Measurements from ENCODE around the gene WFDC2. TPM values are rescaled to one million over a fixed set of nuclear protein-coding genes. Genes with fewer than 3 reads are reported as not detected.

The WFDC2 gene
- total and polyA plus RNA-seq, 2 experiments from 2014 or later, result not detected

DNA sequence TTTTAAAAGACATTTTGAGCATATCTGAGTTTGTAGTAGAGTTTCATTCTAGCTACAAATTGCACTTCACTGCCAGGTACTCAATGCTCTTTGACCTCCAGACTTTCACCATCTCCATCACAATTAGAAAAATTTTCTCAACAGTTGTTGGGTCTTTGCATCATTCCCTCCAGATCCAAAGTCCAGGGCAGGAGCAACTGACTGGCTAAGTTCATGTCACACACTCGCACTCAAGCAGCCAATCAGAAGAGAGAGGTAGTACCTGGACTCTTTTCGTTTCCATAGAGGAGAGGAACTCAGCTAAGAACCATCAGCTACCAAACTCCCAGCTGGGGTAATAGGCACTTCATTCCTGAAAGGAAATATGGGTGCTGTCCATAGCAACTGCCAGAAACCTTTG is 36.8 kb downstream of the WFDC2 start:
- no peaks in the 10 kb centered on the region for H3K79me2 ChIP-seq (ENCODE audit: insufficient read depth)
- no peak overlapping the region for H3K27ac ChIP-seq
- no peak overlapping the region for H2AFZ ChIP-seq
- H3K9me3 ChIP-seq (ENCODE audit: low read depth), result no peaks in the 10 kb centered on the region
- no peaks in the 10 kb centered on the region for H4K20me1 ChIP-seq (ENCODE audit: insufficient read depth)
- no peaks in the 10 kb centered on the region for H3K4me1 ChIP-seq (ENCODE audit: insufficient read depth)
- 73 to 81% methylated on average over 2 of the region's 2 CpGs for WGBS, 2 experiments (ENCODE audit: low coverage in 1 of 2, low lambda C conversion rate in 2 of 2, missing lambda C conversion rate in 2 of 2)
- H3K4me3 ChIP-seq, result no peak overlapping the region
- no peak overlapping the region for H3K4me2 ChIP-seq (ENCODE audit: unreplicated experiment)
- in situ Hi-C loops (cut with MboI), result no loop called here
- no peaks in the 10 kb centered on the region for H3K36me3 ChIP-seq (ENCODE audit: low read depth)
- TF ChIP-seq EZH2 (IDR thresholded peaks at IDR 0.05; ENCODE audit: insufficient read depth, poor library complexity, severe bottlenecking), result no peak
- H3K9ac ChIP-seq, result no peak overlapping the region
- H3K27me3 ChIP-seq (replicated peaks; ENCODE audit: insufficient read depth), result peaks cover 15% of the 10 kb centered on the region; the same call in 1 of the 2 replicates
- H3F3A ChIP-seq (ENCODE audit: insufficient read depth), result no peaks in the 10 kb centered on the region
- DNase-seq, result no peak
- H3K9me2 ChIP-seq (ENCODE audit: insufficient read depth), result no peaks in the 10 kb centered on the region

DNA sequence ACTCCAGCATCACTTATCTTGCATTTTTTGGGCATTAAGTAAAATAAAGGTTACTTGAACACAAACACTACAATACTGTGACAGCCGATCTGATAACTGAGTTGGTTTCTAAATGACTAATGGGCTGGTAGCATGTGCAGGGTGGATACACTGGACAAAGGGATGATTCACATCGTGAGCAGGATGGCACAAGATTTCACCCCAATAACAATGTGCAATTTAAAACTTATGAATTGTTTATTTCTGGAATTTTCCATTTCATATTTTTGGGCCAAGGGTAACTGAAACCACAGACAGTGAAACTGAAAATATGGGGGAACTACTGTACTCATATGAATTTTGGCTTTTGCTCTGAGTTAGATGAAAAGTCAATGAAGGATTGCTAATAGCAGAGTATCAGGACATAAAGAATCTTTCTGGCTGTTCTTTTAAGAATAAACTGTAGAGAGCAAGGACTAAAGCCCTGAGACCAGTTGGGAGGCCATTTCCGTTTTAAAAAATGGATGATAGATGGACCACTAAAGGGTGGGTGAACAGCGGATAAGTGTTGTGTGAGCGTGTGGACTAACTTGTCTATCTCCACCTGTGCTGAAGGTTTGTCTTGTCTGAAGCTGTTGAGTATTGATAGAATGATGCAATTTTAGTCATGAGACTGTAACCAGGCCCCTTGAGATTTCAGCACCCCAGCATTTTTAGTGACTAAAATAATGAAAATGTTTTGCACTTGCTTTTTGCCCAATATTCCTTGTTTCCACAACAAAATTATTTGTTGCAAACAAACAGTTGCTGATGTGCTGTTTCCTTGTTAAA is 37.7 kb downstream of the WFDC2 start:
- no peaks in the 10 kb centered on the region for H3K9me3 ChIP-seq (ENCODE audit: low read depth)
- WGBS, 2 experiments (ENCODE audit: low coverage in 1 of 2, low lambda C conversion rate in 2 of 2, missing lambda C conversion rate in 2 of 2), result 58 to 60% methylated on average over 5 of the region's 5 CpGs
- H3K4me1 ChIP-seq (ENCODE audit: insufficient read depth), result no peaks in the 10 kb centered on the region
- no peaks in the 10 kb centered on the region for H3K36me3 ChIP-seq (ENCODE audit: low read depth)
- TF ChIP-seq EZH2 (IDR thresholded peaks at IDR 0.05; ENCODE audit: insufficient read depth, poor library complexity, severe bottlenecking), result no peak
- no peak for TF ChIP-seq EZH2phosphoT487 (IDR thresholded peaks at IDR 0.05; ENCODE audit: insufficient read depth, low read depth)
- H3K4me2 ChIP-seq (ENCODE audit: unreplicated experiment), result no peak overlapping the region
- no peak overlapping the region for H3K27ac ChIP-seq
- DNase-seq, result peak; percentile 29
- H3K79me2 ChIP-seq (ENCODE audit: insufficient read depth), result no peaks in the 10 kb centered on the region
- in situ Hi-C loops (cut with MboI), result no loop called here
- no peak overlapping the region for H2AFZ ChIP-seq
- H3F3A ChIP-seq (ENCODE audit: insufficient read depth), result no peaks in the 10 kb centered on the region
- no peak overlapping the region for H3K9ac ChIP-seq
- H3K9me2 ChIP-seq (ENCODE audit: insufficient read depth), result no peaks in the 10 kb centered on the region
- H3K27me3 ChIP-seq (replicated peaks; ENCODE audit: insufficient read depth), result peaks cover 11% of the 10 kb centered on the region; the same call in 1 of the 2 replicates
- H3K4me3 ChIP-seq, result no peak overlapping the region
- H4K20me1 ChIP-seq (ENCODE audit: insufficient read depth), result no peaks in the 10 kb centered on the region

GRCh38 chr20:45508068-45508886 is 38.7 kb downstream of the WFDC2 start:
- H3K27ac ChIP-seq, result no peak overlapping the region
- 39 to 47% methylated on average over 7 of the region's 7 CpGs for WGBS, 2 experiments (ENCODE audit: low coverage in 1 of 2, low lambda C conversion rate in 2 of 2, missing lambda C conversion rate in 2 of 2)
- H3K4me2 ChIP-seq (ENCODE audit: unreplicated experiment), result no peak overlapping the region
- H4K20me1 ChIP-seq (ENCODE audit: insufficient read depth), result no peaks in the 10 kb centered on the region
- H3F3A ChIP-seq (ENCODE audit: insufficient read depth), result no peaks in the 10 kb centered on the region
- DNase-seq, result no peak
- no peaks in the 10 kb centered on the region for H3K36me3 ChIP-seq (ENCODE audit: low read depth)
- no peaks in the 10 kb centered on the region for H3K4me1 ChIP-seq (ENCODE audit: insufficient read depth)
- in situ Hi-C loops (cut with MboI), result no loop called here
- H3K27me3 ChIP-seq (replicated peaks; ENCODE audit: insufficient read depth), result peaks cover 5% of the 10 kb centered on the region; the same call in 1 of the 2 replicates
- no peaks in the 10 kb centered on the region for H3K9me2 ChIP-seq (ENCODE audit: insufficient read depth)
- no peaks in the 10 kb centered on the region for H3K79me2 ChIP-seq (ENCODE audit: insufficient read depth)
- no peaks in the 10 kb centered on the region for H3K9me3 ChIP-seq (ENCODE audit: low read depth)
- TF ChIP-seq EZH2 (IDR thresholded peaks at IDR 0.05; ENCODE audit: insufficient read depth, poor library complexity, severe bottlenecking) (no peak), EZH2phosphoT487 (IDR thresholded peaks at IDR 0.05; ENCODE audit: insufficient read depth, low read depth) (no peak)
- H3K9ac ChIP-seq, result no peak overlapping the region
- no peak overlapping the region for H2AFZ ChIP-seq
- H3K4me3 ChIP-seq, result no peak overlapping the region

DNA sequence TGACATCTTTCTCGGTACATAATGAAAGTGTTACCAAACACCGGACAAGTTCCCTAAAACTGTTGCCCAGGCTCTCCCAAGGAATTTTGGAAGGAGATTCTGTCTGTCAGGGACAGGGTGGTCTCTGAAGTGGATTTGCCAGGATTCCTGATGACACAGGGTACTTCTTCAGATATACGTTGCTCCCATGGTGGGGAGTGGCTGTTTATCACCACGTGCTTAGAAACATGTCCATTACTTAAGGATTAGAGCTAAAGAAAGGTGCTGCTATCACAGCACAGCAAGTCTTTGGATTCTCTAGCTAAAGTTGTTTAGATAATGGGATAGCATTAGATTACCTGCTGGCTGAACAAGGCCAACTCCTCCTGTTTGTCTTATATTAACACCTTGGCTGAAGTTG is 39.5 kb downstream of the WFDC2 start:
- no peaks in the 10 kb centered on the region for H3K9me2 ChIP-seq (ENCODE audit: insufficient read depth)
- no peaks in the 10 kb centered on the region for H3K9me3 ChIP-seq (ENCODE audit: low read depth)
- H2AFZ ChIP-seq, result no peak overlapping the region
- TF ChIP-seq EZH2phosphoT487 (IDR thresholded peaks at IDR 0.05; ENCODE audit: insufficient read depth, low read depth) (no peak), EZH2 (IDR thresholded peaks at IDR 0.05; ENCODE audit: insufficient read depth, poor library complexity, severe bottlenecking) (no peak)
- H3K27me3 ChIP-seq (replicated peaks; ENCODE audit: insufficient read depth), result 0 out of 2 replicates have a peak, but pooled peaks cover 5% of the 10 kb centered on the region
- no peak overlapping the region for H3K9ac ChIP-seq
- H3K4me2 ChIP-seq (ENCODE audit: unreplicated experiment), result no peak overlapping the region
- no peak overlapping the region for H3K4me3 ChIP-seq
- H3K79me2 ChIP-seq (ENCODE audit: insufficient read depth), result no peaks in the 10 kb centered on the region
- no peaks in the 10 kb centered on the region for H3F3A ChIP-seq (ENCODE audit: insufficient read depth)
- no peak overlapping the region for H3K27ac ChIP-seq
- 42 to 47% methylated on average over 4 of the region's 4 CpGs for WGBS, 2 experiments (ENCODE audit: low coverage in 1 of 2, low lambda C conversion rate in 2 of 2, missing lambda C conversion rate in 2 of 2)
- H3K36me3 ChIP-seq (ENCODE audit: low read depth), result no peaks in the 10 kb centered on the region
- no peaks in the 10 kb centered on the region for H4K20me1 ChIP-seq (ENCODE audit: insufficient read depth)
- DNase-seq, result no peak
- in situ Hi-C loops (cut with MboI), result no loop called here
- no peaks in the 10 kb centered on the region for H3K4me1 ChIP-seq (ENCODE audit: insufficient read depth)

All from GM23248 (cell line).